ENCODE measurements around the gene USF1.

Gene USF1, protein sequence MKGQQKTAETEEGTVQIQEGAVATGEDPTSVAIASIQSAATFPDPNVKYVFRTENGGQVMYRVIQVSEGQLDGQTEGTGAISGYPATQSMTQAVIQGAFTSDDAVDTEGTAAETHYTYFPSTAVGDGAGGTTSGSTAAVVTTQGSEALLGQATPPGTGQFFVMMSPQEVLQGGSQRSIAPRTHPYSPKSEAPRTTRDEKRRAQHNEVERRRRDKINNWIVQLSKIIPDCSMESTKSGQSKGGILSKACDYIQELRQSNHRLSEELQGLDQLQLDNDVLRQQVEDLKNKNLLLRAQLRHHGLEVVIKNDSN

DNA sequence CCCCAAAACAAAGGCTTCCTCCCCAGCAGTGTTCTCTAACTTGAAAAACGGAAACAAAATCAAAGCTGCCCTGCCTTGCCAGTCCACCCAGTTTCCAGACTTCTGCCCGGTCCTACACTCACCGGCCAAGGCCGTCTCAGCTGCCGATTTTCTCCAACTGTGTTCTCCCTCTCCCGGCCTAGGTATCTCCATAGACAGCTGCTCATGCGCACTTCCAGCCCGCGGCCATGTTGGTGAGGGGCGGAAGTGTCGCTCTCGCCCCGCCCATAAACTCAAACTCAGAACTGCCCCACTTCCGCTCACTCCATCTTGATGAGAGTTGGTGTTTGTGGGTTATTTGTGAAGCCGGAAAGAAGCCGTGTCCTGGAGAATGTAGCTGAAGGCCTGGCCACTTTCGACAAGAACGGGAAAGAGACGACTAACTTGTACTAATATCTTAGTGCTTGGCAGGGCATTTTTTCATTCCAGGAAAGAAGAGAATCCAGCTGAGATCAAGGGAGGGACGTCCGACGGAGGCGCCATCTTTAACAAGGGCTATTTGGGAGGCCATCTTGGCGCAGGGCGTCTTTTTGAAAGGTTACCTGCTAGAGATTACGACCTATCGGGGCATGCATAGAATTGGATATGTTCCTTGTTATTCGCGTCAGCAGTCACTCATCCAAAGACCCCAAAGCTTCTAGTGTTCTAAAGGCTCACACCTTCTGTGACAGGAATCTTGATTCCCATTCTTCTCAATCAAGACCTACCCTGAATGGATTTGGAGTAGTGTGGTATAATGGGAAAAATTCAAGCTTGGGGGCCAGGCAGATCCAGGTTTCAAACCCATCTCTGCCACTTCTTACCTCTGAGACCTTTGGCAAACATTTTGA is at the start of gene USF1:
TSS of gene USF1 (minus strand) at position 242 of the 869 bp plus-strand sequence. CDS start 2,702 bp downstream, outside the sequence.
- DNase-seq = peak; percentile 96

DNA sequence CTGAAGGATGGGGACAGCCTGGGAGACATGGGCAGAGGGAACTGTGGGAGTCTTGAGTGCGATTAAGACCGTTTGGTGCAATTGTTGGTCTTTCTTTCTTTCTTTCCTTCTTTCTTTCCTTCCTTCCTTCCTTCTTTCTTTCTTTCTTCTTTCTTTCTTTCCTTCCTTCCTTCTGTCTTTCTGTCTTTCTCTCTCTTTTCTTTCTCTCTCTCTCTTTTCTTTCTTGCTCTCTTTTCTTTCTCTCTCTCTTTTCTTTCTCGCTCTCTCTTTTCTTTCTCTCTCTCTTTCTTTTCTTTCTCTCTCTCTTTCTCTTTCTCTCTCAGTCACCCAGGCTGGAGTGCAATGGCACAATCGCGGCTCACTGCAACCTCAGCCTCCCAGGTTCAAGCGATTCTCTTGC is 49.5 kb upstream of the USF1 start:
- no peak for DNase-seq

DNA sequence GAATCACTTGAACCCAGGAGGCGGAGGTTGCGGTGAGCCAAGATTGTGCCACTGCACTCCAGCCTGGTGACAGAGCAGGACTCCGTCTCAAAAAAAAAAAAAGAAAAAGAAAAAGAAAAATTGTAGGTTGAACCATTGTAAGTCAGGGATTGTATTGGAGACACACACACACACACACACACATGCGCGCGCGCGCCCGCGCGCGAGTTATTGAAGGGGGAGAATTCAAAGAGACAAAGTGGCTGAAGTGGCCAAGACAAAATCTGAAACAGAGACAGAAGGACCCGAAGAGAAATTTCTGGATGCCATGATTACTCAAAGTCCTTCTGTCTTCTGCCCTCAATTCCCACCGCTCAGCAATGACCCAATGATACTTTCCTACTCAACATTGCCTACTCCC is 48.7 kb upstream of the USF1 start:
- DNase-seq = no peak

DNA sequence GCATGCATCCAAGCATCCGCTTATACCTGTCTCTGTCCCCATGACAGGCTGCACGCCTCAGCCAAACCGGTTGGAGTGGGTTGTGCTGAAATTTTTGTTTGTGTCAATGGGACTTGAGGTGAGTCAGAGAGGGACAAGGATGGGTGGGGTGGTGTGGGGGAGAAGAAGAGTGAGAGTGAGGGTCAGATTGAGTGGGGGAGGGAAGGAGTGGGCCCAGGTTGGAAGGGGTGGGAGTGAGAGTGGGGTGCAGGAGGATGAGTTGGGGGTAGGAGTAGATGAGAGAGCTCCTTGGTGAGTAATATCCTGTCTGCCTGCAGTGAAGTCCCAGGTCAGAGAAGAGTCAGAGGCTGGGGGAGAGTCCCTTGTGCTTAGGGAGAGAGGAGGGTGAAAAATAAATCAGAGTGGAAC is 46.8 kb upstream of the USF1 start:
- DNase-seq = no peak

DNA sequence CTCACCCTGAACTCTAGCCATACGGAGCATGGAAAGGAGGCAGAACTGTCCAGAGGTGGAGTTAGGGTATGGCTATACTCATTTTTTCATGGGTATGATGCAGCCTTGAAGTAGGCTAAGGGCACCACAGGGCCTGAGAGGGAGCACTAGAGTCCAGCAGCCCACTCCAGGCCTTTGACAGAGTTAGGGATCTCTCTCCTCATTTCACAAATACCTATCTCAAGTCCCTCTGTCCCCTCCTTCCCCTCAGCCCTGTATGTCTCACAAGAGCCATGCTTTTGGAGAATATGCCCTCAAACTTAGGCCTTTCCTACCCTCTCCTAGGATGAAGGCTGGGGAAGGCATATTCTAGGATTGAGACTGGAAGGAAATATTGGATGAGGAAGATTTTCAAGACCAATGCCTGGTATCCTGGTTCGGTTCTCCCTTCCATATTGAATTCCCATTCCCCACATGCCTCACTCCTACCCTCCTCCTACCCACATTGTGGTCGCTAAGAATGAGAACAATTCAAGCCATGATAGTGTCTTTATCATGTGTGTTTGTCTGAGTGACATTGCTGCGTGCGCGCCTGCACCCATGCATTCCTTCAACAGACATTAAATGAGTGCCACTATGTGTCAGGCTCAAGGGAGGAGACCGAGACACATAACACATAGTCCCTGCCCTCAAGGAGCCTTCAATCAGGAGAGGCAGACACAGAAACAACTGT is 46.2 kb upstream of the USF1 start:
- DNase-seq = no peak

DNA sequence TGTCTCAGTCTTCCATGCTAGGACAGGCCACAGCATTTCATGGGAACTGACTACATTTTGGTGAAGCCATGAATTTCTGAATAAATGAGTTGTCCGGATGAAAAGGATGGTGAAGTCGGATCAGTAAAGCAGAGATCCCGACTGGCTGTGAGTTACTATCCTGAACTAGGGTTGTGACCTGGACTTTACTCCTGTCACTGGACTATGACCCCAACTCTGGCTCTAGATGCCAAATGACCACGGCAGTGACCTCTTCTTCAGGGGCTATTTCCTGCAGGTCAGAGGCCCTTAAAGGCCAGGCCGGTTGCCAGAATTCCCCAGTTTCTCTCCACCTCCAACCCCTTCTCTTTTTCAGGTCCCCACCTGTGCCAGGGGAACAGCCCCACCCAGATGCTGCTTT is 45.3 kb upstream of the USF1 start:
- DNase-seq = no peak

DNA sequence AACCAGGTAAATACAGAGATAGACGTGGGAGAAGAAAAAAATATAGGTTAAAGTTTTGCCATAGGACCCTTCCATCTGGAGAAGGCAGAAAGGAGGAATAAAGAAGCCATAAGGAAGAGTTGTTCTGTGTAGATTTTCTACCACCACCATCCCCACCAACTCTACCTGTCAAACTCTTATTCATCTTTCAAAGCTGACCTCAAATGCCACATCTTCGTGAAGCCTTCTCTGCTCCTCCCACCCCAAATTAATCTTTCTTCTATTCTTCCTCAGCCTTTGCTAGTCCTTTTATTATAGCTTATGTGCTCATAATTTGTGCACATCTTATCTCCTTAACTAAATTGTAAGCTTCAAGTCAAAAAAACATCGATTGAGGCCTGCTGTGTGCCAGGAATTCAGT is 44.8 kb upstream of the USF1 start:
- DNase-seq = no peak

DNA sequence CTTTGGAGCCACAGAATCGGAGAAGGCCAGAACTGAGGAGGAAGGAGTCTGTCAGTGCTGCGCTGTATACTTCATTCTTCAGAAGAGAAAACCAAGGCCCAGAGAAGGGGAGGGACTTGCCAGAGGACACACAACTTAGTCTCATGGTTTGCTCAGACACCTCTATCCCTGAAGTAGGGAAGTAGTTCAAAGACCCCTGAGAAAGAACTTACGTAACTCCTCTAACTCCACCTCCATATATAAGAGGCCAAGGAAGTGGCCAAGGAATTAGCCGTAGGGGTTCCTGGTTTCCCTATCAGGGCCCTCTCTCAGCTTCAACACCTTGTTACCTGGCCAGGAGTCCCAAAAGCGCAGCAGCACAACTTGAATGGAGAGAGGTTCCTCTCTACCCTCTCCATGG is 44.2 kb upstream of the USF1 start:
- DNase-seq = no peak

DNA sequence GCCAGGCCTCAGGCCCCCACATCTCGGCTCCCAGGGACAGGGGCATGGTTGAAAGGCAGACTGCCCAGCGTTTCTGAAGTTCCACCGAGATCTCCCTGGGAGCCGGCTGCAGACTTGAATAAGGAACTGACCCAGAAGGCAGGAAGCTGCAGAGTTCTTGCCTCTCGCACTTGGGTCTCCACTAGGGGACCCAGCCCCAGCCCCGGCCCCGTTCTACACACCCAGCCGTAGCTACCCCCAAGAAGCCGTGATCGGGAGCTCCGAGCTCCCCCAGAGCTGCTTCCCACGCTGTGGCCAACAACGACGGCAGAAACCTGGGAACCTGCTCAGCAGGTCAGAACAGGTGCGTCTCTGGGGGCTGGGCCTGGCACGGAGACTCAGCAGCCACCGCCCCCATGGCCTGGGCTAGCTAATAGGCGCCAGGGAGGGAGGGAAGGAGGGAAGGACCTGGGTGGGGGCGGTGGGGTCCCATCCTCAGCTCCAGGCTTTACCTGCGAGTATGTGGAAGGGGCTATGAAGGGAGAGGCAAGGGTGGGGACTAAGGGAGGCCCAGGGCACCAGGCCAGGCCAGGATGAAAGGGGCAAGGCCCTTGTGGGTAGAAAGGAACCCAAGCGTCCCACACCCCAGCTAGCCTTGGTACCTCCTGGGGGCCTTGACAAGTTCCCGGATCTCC is 43.6 kb upstream of the USF1 start, which contains the start of gene NECTIN4:
TSS of gene NECTIN4 (minus strand) at position 308 of the 674 bp plus-strand sequence. CDS start at position 46, 262 bp downstream.
- DNase-seq = no peak

DNA sequence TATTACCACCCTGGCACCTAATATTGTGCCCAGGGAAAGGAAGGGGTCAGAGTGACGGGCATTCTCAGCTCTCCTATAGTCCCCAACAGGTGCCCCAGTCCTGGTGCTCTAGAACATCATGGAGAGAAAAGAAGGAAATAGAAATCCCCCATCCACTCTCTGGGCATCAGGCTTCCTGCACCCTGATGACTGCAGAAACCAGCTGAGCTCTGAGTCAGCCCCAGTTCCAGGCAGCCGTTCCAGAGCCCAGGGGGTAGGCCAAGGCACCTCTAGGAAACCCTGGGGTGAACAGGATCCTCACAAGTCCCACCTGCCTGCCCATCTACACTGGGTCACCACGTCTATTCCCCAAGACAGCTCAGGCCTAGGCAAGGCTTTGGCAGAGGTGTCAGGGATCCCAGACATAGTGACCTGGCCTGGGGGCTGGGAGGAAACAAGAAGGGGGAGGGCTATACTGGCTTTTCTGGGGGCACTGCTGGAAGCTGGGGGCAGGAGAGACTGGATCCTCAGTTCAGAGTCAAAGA is 42.9 kb upstream of the USF1 start:
- DNase-seq = no peak

DNA sequence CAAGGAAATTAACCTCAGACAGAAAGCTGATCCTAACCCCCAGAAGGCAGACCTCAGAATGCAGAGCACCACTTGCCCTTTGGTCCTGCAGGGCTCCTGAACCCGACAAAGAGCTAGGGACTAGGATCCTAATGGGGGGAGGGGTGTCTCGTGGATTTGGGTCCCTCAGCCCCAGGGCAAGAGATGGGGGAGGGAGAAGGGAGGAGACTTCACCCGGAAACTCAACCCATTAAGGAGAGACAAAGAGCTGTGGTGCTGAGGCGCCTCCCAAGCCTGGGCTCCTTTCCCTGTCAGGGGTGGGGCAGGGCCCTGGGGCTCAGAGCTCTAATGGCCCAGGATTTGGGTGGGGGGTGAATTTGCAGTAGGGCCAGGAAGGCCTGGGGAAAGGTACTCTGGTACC is 40.7 kb upstream of the USF1 start:
- DNase-seq = no peak

DNA sequence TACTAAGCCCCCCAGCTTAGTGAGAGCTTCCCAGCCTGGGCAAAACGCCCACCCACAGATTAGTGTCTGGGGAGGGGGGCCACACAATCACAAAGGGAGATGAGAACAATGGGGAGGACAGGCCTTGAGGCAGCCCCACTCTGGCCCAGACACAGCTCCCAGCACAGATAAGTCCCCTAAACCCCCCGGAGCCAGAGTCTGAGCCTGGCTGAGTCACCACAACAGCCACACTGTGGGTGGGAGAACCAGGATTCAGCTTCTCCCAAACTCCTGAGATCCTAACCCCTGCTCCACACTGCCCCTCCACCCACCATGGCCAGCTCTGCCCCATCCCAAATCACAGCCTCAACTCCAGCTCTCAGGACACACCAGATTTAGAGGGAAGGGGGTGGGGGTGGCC is 39.4 kb upstream of the USF1 start:
- no peak for DNase-seq

DNA sequence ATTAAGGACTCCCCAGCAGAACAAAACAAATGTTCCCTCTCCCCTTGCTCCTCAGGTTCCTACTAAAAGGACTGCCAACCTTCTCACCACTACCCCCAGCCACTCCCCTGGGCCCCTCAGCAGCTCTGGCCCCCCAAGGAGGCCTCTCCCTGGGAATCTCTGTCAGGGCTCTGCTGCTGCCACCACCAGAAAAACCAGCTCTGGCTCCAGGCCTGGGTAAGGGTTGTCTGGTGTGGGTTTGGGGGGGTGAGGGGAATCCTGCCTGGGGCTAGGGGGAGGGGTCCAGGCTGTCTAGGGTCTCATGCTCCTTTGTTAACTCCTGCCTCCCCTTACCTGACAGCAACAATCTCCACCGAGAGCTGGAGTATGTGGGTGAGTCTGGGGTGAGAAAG is 38.8 kb upstream of the USF1 start:
- DNase-seq = no peak

DNA sequence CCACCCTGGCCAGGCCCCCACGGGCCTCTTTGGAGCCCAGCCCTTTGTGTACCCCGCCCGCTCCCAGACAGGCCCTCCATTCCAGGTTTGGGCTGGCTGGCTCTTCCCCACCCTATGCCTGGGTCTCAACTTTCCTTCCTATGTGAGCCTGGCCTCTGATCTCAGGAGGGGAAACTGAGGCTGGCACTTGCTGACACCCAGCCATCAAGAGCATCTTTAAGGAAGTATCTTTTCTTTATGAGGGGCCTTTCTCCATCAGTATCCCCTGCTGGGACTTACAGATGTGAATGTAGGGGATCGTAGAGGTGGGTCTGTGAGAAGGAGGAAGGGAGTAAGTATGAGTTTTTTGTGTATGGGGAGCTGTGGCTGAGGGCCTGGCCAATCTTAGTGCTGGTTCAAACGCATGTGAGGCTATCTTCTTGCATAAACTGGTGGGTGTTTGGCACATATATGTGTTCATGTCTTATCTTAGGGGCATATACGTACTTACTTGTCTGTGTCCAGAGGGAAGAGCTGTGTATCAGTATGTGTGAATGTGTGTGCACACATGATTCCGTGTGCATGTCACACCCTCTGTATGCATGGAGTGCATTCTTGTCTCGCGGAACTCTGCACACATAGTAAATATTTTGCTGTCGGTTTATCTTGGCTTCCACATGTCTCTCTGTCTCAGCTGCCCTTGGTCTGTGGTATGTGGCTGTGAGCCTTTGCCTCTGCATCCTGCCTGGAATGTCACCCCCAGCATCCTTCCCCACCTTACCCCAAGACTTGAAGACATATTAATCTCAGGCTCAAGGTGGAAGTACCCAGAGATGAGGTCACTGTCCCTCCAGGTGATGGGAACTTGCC is 38.2 kb upstream of the USF1 start:
- no peak for DNase-seq

DNA sequence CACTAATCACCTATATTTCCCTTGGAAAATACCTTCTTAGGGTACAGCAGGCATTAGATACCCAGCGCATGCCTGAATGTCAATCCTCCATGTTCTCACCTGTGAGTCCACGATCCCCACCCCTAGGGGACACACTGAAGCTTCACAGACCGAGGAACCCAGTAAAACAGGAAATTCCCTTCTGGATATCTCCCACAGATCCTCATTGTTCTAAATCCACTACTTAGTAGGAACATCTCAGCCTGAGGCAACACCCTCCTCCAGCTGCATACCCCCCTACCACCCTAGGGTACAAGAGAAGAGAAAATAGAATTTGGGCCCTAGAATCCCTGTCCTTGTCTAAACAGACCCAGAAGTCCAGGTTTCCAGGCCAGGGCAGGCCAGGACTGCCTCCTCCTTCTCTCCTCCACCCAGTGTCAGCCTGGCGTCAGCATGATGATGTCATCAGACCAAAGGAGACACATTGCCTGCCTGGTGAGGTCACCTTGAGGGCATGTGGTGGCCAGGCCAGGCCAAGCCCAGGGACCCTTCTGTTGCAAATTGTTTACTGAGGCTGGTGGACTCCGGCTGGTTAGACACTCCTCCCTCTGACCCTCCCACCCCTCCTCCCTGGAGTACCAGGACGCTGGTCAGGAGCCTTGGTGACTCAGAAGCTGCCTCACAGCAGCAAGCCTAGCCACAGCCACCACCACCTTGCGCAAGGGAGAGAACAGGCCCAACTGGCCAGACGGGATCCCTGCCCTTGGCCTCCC is 37.4 kb upstream of the USF1 start:
- no peak for DNase-seq

DNA sequence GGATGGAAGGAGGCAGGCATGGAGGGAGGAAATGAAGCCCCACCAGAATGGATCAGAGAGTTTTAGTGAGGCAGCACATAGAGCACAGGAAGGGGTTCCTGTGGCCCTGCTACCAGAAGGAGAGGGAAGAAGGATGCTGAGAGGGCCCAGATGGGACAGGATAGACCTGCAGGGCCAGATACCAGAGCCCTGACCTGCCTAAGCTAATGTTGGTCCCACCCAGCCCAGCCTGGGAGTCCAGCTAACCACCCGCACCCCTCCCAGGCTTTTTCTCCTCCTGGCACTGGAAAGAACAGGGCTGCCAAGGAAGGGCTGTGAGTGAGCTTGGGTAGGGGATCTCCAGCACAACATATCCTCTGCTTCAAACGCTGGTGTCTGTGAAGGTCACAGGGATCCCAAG is 36.7 kb upstream of the USF1 start:
- no peak for DNase-seq

DNA sequence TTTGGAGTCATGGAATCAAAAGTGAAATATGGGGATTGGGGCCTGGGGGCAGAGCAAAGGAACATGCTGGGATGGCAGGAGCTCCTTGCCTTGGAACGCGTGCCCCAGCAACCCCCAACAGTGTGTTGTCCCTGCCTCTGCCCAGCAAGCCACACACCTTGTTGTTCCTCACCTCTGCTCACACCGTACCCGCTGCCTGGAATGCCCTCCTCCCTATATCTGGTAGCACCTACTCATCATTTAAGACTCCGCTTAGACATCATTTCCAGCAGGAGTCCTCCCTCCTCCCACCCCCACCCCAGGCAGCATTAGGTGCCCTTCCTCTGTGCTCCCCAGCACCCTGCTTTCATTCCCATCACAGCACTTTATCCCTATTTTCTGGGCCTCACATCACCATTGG is 35.7 kb upstream of the USF1 start:
- DNase-seq = no peak

DNA sequence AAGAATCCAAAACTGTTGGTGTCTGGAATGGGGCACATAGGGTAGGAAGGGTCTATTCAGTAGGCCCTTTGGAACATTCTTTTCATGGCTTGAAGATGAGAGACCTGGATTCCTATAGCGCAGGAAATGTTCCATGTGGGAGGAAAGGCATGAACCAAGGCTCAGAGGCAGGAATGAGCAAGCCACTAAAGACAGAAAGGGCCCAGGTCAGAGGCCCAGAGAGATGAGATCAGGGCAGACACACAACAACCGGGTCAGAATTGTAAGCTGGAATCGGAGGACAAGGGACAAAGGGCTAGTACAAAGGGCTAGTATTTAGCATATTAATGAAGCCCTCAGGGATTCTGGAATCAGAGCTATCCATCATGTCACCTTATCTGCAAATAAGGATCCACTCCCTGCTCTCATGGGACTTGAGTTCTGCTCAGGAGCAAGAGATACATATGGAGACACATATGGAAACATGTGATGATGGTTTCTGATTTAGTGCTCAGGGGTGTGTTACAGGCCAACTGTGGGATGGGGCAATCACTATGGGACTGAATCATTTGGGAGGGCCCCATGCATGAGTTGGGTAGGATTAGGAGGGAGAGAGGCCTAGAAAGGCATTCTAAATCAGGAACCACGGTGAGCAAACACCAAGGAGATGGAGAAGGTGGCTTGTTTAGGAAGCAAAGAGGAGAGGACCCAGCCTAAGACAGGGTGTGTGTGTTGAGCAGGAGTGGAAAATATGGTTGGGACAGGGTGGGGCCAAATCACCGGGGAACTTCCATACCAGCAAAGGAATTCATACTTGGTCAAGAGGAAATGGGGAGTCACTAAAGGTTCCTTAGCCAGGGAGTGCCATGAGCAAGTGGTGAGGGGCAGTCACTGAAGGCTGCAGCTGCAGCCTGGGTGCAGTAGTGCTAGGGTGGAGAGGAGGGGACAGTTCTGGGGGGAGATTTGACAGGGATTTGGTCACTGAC is 34.9 kb upstream of the USF1 start:
- DNase-seq = no peak

DNA sequence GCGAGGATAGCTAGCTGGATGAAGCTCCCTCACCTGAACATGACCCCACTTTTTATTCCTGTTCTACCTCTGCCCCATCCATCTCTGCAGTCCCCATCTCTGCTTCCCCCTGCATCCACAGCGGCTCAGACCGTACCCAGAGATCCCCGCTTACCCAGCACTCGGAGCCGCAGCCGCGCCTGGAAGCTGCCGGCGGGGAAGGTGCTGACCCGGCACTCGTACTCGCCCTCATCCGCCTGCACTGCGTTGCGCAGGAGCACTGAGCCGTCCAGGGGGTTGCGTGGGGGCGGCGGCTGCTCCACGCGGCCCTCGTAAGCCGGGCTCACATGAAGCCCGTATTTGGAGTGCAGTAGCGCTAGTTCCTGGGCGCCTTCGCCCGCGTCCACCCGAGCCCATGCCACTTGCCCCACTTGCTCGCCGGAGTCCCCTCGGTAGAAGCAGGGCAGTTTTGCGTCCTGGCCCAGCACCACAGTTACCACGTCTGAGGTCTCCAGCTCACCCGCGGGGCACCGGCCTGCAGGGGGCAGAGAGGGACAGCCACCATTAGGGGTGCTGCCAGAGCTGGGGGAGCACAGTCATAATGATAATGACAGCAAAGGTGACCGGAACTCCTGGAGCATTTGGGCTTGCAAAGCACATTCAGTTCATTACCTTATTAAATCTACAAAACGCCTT is 33.8 kb upstream of the USF1 start:
- no peak for DNase-seq

Measured in NCI-H2171 treated with DMSO at 0.1 percent for 48 hours (cell line).